Liver (tissue), 9 donors: ENCODE results near the gene ACLY. TPM values are rescaled to one million over a fixed set of nuclear protein-coding genes. Genes with fewer than 3 reads are reported as not detected.
A peak's percentile ranks its signal among the peaks of the same experiment; 100 is the strongest.

Experiments
- DNase-seq: peaks from one replicate; pipeline ENCODE4 v3.0.0-alpha.2; 2017; ENCODE audit warnings: low spot score
- H3K27ac ChIP-seq, 2 donors: one replicate each; pipeline ENCODE4 v1.7.0; 2013; ENCODE audit warnings: inconsistent platforms in 2 of 2, low read length in 2 of 2, control low read depth in 1 of 2, low read depth in 1 of 2, mild to moderate bottlenecking in 1 of 2
- H3K27me3 ChIP-seq, 4 donors: one replicate each; pipeline versions ENCODE4 v1.6.1 to v1.7.0; 2013; ENCODE audit warnings: low read length in 3 of 4, inconsistent platforms in 1 of 4, mild to moderate bottlenecking in 1 of 4, moderate library complexity in 1 of 4; ENCODE audit not compliant: control insufficient read depth in 4 of 4, insufficient read depth in 4 of 4
- H3K36me3 ChIP-seq, 4 donors: one replicate each; pipeline versions ENCODE4 v1.6.1 to v1.7.0; 2013; ENCODE audit warnings: low read length in 3 of 4, mild to moderate bottlenecking in 3 of 4, low read depth in 1 of 4, moderate library complexity in 1 of 4; ENCODE audit not compliant: control insufficient read depth in 4 of 4, insufficient read depth in 3 of 4
- H3K4me1 ChIP-seq, 4 donors: one replicate each; pipeline versions ENCODE4 v1.6.1 to v1.7.0; 2013; ENCODE audit warnings: low read length in 3 of 4, mild to moderate bottlenecking in 3 of 4, moderate library complexity in 1 of 4; ENCODE audit not compliant: control insufficient read depth in 4 of 4, insufficient read depth in 4 of 4
- H3K4me3 ChIP-seq, 3 donors: one replicate each; pipeline versions ENCODE4 v1.6.1 to v1.7.0; 2013; ENCODE audit warnings: low read length in 3 of 3, control low read depth in 1 of 3, low read depth in 1 of 3, mild to moderate bottlenecking in 1 of 3
- H3K9ac ChIP-seq, 2 donors: one replicate each; pipeline ENCODE4 v1.7.0; 2013; ENCODE audit warnings: low read length in 2 of 2, mild to moderate bottlenecking in 2 of 2, moderate library complexity in 2 of 2, control low read depth in 1 of 2, low read depth in 1 of 2
- H3K9me3 ChIP-seq, 4 donors: one replicate each; pipeline versions ENCODE4 v1.6.1 to v1.7.0; 2013; ENCODE audit warnings: low read length in 3 of 4; ENCODE audit not compliant: control insufficient read depth in 4 of 4
- EGR1 ChIP-seq, 2 donors: IDR thresholded peaks; 2 replicates each; pipeline ENCODE4 v1.6.1; 2016 to 2018; ENCODE audit warnings: antibody characterized with exemption in 2 of 2, low read depth in 2 of 2
- FOXA1 ChIP-seq: IDR thresholded peaks from 2 replicates; pipeline ENCODE4 v1.6.1; 2016; ENCODE audit warnings: antibody characterized with exemption
- FOXA2 ChIP-seq: IDR thresholded peaks from 2 replicates; pipeline ENCODE4 v1.6.1; 2016; ENCODE audit warnings: antibody characterized with exemption
- GABPA ChIP-seq, 2 donors: IDR thresholded peaks in 1 of 2; conservative IDR thresholded peaks in 1 of 2; 2 replicates each; pipeline ENCODE4 v1.6.1; 2016; ENCODE audit warnings: antibody characterized with exemption in 2 of 2, mild to moderate bottlenecking in 1 of 2, moderate library complexity in 1 of 2
- HNF4A ChIP-seq, 2 donors: conservative IDR thresholded peaks; 2 replicates each; pipeline ENCODE4 v1.6.1; 2016; ENCODE audit warnings: antibody characterized with exemption in 2 of 2, mild to moderate bottlenecking in 2 of 2
- HNF4G ChIP-seq: IDR thresholded peaks from 2 replicates; pipeline ENCODE4 v1.6.1; 2016; ENCODE audit warnings: antibody characterized with exemption
- JUND ChIP-seq, 2 donors: IDR thresholded peaks; 2 replicates each; pipeline ENCODE4 v1.6.1; 2016; ENCODE audit warnings: antibody characterized with exemption in 2 of 2
- NR2F2 ChIP-seq: IDR thresholded peaks from 2 replicates; pipeline ENCODE4 v1.6.1; 2016; ENCODE audit warnings: antibody characterized with exemption
- RXRA ChIP-seq, 2 donors: IDR thresholded peaks; 2 replicates each; pipeline ENCODE4 v1.6.1; 2017 to 2018; ENCODE audit warnings: antibody characterized with exemption in 2 of 2, mild to moderate bottlenecking in 1 of 2
- SP1 ChIP-seq: IDR thresholded peaks from 2 replicates; pipeline ENCODE4 v1.6.1; 2018; ENCODE audit warnings: antibody characterized with exemption, mild to moderate bottlenecking
- TAF1 ChIP-seq: conservative IDR thresholded peaks from 2 replicates; pipeline ENCODE4 v1.6.1; 2016; ENCODE audit warnings: antibody characterized with exemption, mild to moderate bottlenecking
- YY1 ChIP-seq: IDR thresholded peaks from 2 replicates; pipeline ENCODE4 v1.6.1; 2016; ENCODE audit warnings: antibody characterized with exemption, mild to moderate bottlenecking
- WGBS: extraction: QIAGEN DNeasy Blood & Tissue Kit; methylation state at CpG from one replicate; pipeline ENCODE4 v1.1.7; 2013; 5-methylcytosine and 5-hydroxymethylcytosine counted together
- polyA plus RNA-seq, 2 donors: library from polyadenylated mRNA; stranded (reverse) in 1 of 2; unstranded in 1 of 2; fragments of 200-250 nt in 1 of 2; fragments of >200 nt in 1 of 2; fragmentation: Nextera tagmentation in 1 of 2; extraction: Ambion mirVana in 1 of 2; gene quantifications; one replicate each; pipeline versions ENCODE4 v1.2.1 to v1.2.3, GENCODE V29; 2013 to 2015
- total RNA-seq, 2 donors: library from RNA; depleted of rRNA; stranded (reverse); fragments of >200 nt; gene quantifications; one replicate each; pipeline ENCODE4 v1.2.3, GENCODE V29; 2014
- TF ChIP-seq, protein P1 (sequence below): IDR thresholded peaks from 2 replicates; pipeline ENCODE4 v1.6.1; 2016; ENCODE audit warnings: antibody characterized with exemption
- TF ChIP-seq, protein P2 (sequence below): IDR thresholded peaks from 2 replicates; pipeline ENCODE4 v1.6.1; 2016; ENCODE audit warnings: antibody characterized with exemption
- TF ChIP-seq, protein P3 (sequence below): fragments of 150-350 bp; IDR thresholded peaks from 2 replicates; pipeline ENCODE4 v1.5.1; 2017; ENCODE audit warnings: improper control_type of control experiment, low read depth, low read length; ENCODE audit not compliant: missing input control
- TF ChIP-seq, protein P4 (sequence below): IDR thresholded peaks from 2 replicates; pipeline ENCODE4 v1.6.1; 2016; ENCODE audit warnings: antibody characterized with exemption
- TF ChIP-seq, protein P5 (sequence below): IDR thresholded peaks from 2 replicates; pipeline ENCODE4 v1.6.1; 2016; ENCODE audit warnings: antibody characterized with exemption, mild to moderate bottlenecking
- donor health status: healthy.
- donor health status: healthy.
- donor health status: healthy.
- donor health status: healthy.
- donor health status: healthy.

The ACLY gene
- total and polyA plus RNA-seq, 4 donors, result 12.1 to 133 (median 37.1) TPM

DNA sequence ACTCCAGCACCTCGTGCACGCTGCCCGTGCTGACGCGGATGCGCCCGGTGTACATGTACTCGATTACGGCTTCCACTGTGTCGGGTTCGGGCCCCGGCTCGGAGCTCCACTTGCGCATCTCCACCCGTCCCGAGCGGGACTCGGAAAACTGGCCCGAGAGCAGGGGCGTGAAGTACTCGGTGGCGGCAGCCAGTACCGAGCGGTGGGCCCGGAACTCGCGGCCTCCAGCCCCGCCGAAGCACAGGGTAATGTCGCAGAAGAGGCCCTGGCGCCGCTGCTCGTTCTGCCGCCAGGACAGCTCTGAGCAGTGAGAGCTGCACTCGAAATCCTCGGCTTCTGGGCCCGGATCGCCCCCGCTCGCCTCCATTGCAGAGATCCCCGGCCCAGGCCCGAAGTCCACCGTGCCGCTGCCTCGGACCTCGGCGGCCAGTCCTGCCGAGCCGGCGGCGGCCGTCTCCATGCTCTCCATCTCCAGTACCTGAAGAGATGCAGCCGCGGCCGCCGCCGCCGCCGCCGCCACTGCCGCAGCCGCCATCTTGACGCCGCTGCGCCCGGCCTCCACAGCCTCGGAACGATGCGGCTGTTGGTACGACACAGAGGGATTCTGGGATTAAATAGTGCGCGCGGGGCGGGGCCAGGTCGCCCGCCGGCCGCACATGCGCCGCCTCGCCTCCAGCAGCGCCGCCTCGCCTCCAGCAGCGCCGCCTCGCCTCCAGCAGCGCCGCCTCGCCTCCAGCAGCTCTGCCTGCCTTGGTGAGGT lies 53.7 kb downstream of the ACLY start, which contains the start of gene KLHL11 (continued):
- TF ChIP-seq, protein P1, sequence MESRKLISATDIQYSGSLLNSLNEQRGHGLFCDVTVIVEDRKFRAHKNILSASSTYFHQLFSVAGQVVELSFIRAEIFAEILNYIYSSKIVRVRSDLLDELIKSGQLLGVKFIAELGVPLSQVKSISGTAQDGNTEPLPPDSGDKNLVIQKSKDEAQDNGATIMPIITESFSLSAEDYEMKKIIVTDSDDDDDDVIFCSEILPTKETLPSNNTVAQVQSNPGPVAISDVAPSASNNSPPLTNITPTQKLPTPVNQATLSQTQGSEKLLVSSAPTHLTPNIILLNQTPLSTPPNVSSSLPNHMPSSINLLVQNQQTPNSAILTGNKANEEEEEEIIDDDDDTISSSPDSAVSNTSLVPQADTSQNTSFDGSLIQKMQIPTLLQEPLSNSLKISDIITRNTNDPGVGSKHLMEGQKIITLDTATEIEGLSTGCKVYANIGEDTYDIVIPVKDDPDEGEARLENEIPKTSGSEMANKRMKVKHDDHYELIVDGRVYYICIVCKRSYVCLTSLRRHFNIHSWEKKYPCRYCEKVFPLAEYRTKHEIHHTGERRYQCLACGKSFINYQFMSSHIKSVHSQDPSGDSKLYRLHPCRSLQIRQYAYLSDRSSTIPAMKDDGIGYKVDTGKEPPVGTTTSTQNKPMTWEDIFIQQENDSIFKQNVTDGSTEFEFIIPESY, result no peak
- TF ChIP-seq NR2F2, result no peak
- TF ChIP-seq RXRA (IDR thresholded peaks at IDR 0.05), result no peak
- no peak for TF ChIP-seq GABPA (IDR thresholded peaks at IDR 0.05 in 1 of 2, conservative IDR thresholded peaks at IDR 0.05 in 1 of 2)
- TF ChIP-seq SP1, result peak; percentile 10
- peak; percentile 89 for TF ChIP-seq YY1
- TF ChIP-seq JUND (IDR thresholded peaks at IDR 0.05), result no peak
- no peak for TF ChIP-seq EGR1 (IDR thresholded peaks at IDR 0.05; ENCODE audit: low read depth in 2 of 2)
- TF ChIP-seq, protein P2, sequence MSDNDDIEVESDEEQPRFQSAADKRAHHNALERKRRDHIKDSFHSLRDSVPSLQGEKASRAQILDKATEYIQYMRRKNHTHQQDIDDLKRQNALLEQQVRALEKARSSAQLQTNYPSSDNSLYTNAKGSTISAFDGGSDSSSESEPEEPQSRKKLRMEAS, result no peak
- no peak for TF ChIP-seq TAF1
- TF ChIP-seq HNF4G, result no peak

DNA sequence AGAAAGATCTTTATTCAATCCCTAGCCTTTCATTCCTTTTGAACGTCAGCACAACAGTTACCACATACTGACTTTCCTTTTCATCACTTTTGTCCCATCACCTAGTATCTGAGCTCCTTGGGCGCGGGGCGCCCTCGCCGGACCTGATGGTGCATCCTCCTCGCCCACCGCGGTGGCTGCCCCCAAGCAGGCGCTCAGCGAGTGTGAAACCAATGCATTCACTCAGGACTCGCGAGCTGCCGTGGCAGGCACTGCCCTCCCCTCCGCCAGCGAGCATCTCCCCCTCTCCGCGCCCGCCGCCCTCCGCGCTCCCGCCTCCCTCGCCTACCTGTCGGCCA lies 54.3 kb downstream of the ACLY start:
- H3K27ac ChIP-seq, result peak overlapping the region; percentile 70 to 83
- no peaks in the 10 kb centered on the region for H3K9me3 ChIP-seq
- DNase-seq, result no peak
- peak overlapping the region; percentile 46 to 68 for H3K9ac ChIP-seq
- H3K36me3 ChIP-seq, result peaks cover 3 to 11% (median 10%) of the 10 kb centered on the region in 4 donors
- no peaks in the 10 kb centered on the region for H3K27me3 ChIP-seq
- peak overlapping the region; percentile 69 to 90 (median 82) for H3K4me3 ChIP-seq
- WGBS, result under 1% methylated on average over 25 of the region's 25 CpGs
- peaks cover 7 to 34% (median 21%) of the 10 kb centered on the region in 4 donors for H3K4me1 ChIP-seq
- TF ChIP-seq, protein P3, sequence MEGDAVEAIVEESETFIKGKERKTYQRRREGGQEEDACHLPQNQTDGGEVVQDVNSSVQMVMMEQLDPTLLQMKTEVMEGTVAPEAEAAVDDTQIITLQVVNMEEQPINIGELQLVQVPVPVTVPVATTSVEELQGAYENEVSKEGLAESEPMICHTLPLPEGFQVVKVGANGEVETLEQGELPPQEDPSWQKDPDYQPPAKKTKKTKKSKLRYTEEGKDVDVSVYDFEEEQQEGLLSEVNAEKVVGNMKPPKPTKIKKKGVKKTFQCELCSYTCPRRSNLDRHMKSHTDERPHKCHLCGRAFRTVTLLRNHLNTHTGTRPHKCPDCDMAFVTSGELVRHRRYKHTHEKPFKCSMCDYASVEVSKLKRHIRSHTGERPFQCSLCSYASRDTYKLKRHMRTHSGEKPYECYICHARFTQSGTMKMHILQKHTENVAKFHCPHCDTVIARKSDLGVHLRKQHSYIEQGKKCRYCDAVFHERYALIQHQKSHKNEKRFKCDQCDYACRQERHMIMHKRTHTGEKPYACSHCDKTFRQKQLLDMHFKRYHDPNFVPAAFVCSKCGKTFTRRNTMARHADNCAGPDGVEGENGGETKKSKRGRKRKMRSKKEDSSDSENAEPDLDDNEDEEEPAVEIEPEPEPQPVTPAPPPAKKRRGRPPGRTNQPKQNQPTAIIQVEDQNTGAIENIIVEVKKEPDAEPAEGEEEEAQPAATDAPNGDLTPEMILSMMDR, result no peak
- TF ChIP-seq EGR1 (IDR thresholded peaks at IDR 0.05; ENCODE audit: low read depth in 2 of 2) (no peak), TAF1 (no peak), YY1 (no peak), FOXA1 (no peak), JUND (IDR thresholded peaks at IDR 0.05) (no peak), HNF4G (no peak), GABPA (IDR thresholded peaks at IDR 0.05 in 1 of 2, conservative IDR thresholded peaks at IDR 0.05 in 1 of 2) (no peak), HNF4A (conservative IDR thresholded peaks at IDR 0.05) (no peak), FOXA2 (no peak), SP1 (no peak), RXRA (IDR thresholded peaks at IDR 0.05) (no peak)
- TF ChIP-seq, protein P1, result no peak
- TF ChIP-seq, protein P4, sequence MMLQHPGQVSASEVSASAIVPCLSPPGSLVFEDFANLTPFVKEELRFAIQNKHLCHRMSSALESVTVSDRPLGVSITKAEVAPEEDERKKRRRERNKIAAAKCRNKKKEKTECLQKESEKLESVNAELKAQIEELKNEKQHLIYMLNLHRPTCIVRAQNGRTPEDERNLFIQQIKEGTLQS, result no peak
- TF ChIP-seq, protein P2, result no peak
- TF ChIP-seq, protein P5, sequence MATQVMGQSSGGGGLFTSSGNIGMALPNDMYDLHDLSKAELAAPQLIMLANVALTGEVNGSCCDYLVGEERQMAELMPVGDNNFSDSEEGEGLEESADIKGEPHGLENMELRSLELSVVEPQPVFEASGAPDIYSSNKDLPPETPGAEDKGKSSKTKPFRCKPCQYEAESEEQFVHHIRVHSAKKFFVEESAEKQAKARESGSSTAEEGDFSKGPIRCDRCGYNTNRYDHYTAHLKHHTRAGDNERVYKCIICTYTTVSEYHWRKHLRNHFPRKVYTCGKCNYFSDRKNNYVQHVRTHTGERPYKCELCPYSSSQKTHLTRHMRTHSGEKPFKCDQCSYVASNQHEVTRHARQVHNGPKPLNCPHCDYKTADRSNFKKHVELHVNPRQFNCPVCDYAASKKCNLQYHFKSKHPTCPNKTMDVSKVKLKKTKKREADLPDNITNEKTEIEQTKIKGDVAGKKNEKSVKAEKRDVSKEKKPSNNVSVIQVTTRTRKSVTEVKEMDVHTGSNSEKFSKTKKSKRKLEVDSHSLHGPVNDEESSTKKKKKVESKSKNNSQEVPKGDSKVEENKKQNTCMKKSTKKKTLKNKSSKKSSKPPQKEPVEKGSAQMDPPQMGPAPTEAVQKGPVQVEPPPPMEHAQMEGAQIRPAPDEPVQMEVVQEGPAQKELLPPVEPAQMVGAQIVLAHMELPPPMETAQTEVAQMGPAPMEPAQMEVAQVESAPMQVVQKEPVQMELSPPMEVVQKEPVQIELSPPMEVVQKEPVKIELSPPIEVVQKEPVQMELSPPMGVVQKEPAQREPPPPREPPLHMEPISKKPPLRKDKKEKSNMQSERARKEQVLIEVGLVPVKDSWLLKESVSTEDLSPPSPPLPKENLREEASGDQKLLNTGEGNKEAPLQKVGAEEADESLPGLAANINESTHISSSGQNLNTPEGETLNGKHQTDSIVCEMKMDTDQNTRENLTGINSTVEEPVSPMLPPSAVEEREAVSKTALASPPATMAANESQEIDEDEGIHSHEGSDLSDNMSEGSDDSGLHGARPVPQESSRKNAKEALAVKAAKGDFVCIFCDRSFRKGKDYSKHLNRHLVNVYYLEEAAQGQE, result no peak
